Activated T-cell treated with anti-CD3 and anti-CD28 coated beads for 1 hour (primary cell): ENCODE results near the gene SERHL2.
"Not testable (repeated sequence)": the region's sequence is repeated elsewhere in the genome, so short reads cannot be mapped to it uniquely, and the experiment has no call there.

Source experiments
- DNase-seq: peaks from one replicate; pipeline ENCODE4 v3.0.0-alpha.2; 2020; ENCODE audit warnings: low read depth

The SERHL2 gene

DNA sequence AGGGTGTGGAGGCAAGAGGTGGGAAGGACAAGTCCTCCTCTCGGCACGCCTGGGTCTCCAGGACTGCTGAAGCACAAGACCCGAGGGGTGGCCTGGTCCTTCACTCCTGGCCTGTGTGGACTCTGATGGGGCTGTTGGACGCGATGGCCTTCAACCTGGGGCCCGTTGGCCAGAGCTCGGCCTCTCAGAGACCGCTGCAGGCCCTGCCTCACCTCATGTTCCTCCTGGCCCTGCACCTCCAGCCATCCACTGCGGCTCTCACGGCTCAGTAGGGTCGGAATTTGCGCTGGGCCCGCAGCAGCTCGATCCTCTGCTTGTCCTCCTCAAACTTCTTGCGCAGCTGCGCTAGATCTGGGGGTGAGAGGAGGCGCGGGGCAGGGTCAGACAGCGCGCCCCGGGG lies 20.7 kb downstream of the SERHL2 start:
- DNase-seq: not testable (repeated sequence)

DNA sequence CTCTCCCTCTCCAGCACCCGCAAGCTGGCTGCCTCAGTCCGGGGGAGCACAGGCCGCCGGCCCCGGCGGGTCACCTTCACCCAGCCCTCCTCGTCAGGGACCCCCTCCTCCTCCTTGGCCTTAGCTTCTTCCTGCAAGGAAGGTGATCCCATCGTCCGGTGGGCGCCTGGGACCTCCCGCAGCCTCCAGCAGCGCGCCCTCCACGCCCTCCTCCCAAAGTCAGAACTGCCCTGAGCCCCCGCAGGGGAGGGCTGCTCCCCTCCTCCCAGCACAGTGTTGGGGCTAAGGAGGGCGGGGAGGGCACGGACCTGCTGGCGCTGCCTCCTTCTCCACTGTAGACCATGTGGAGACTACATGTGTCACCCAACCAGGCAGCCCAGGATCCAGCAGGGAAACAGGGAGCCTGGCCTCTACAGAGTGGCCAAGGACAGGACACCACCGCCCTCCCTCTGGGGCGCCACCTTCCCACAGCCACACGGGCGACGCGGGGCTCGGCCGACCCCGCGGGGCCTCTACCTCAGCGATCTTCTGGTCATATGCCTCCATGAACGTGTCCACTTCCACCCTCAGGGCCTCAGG lies 22.3 kb downstream of the SERHL2 start:
- DNase-seq: not testable (repeated sequence)

DNA sequence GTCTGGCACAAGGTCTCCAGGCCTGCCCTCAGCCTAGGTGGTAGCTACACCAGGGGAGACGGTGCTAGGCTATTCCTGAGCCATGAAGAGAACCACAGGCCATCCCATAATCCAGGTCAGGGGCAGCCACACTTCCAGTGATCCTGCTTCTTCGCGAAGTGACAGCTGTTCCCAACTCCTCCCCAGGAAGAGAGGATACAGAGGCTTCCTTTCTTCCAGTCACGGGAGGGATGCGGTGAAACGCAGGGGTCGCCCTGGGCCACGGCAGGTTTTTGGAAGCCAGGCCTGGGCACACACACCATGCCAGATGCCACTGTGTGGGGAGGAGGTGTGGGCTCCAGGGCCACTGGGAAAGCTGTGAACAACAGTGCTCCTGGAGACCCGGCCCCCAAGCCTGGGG lies 23.4 kb downstream of the SERHL2 start:
- DNase-seq: not testable (repeated sequence)

DNA sequence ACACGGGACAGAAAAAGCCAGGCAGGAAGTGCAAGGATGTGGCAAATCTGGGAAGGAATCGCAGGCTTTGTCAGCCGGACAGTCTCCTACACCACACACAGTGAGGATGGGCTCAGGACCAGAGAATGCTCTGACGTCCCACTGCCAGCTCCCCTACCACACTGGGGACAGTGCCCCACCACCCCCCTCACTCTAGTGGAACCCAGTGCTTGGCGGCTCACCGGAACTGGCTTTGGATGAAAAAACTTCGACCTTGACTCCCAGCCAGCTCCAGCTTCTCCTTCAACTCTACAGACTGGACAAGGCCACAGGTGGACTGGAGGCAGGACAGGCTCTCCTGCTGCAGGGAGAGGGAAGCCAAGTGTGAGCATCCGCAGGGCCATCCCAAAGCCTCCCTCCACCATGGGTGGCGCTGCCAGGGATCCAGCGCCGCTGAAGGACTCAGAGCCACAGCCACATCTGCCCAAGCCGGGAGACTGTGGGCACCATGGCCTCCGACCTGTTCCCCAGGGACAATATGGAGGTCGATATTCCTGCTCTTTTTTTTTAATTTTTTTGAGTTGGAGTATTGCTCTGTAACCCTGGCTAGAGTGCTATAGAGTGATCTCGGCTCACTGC lies 24.0 kb downstream of the SERHL2 start:
- no peak for DNase-seq

DNA sequence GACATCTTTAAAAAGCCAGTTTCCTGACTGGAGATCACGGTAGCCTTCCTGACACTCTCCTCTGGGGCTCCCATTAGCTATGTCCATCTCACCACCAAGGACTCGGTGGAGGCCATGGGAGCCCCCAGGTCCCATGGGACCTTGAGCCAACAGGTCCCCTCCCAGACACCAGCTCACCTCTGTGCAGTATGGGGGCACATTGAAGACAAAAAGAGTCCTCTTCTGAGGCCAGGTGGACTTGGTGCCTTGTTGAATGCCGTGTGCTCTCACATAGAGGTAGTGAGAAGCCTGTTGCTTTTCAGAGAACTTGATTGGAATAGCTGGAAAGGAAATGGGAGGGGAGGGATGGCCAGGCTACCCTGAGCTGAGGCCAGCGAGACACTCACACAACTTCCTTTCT lies 26.3 kb downstream of the SERHL2 start:
- DNase-seq: not testable (repeated sequence)

DNA sequence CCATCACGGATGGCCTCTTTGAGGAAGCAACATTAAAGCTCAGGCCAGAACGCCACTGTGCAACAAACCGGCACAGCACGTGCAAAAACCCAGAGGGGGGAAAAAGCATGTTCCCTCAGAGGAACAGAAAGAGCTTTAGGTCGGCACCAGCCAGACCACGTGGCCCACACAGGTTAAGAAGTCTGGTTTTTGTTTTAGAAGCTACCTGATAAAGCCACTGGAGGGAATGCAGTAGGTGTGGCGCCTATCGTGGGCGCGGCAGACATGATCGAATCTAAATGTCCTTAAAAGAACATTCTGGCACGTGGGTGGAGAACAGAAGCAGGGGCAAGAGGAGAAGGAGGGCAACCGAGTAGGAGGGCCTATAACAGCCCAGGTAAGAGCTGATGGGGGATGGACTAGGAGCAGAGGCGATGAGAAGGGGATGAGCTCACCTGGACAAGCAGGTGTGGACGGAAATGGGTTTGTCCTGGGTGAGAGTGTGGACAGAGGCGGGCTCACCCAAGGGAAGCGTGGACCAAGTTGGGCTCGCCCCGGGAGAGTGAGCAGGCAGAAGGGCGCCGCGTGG lies 27.5 kb downstream of the SERHL2 start:
- DNase-seq: not testable (repeated sequence)

DNA sequence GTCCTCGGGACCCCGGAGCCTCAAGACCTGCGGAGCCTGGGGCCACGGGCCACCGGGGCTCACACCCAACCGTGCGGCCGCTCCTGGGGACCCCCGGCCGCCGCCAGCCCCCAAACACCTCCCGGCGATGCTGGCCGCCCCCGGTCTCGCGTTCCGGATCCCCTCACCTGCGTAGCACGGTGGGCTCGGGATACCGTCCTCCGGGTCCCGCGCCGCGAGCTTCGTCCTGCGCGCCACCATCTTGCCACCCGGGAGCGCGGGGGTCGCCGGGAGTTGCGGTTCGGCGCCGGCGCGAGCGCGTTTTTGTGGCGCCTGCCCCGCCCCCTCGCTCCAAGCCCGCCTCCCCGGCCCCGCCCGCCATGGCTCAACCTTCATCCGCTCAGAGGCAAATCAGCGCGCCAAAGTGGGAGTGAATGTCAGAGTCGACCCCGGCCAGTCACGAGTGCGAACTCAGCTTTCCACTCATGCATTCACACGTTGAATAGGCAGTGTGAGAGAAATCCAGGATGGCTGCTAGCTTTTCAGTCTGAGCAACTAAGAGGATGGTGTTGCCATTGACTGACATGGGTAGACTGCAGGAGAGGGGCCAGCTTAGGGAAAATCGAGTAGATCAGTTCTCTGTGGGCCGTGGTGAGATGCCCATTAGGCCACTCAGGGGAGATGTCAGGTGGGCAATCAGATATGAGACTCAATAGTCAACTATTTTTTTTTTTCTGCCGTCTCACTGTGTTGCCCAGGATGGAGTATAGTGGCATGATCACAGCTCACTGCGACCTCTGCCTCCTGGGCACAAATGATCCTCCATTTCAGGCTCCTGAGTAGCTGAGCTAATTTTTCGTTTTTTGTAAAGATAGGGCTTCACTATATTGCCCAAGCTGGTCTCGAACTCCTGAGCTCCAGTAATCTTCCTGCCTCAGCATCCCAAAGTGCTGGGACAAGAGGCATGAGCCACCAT lies 28.3 kb downstream of the SERHL2 start:
- DNase-seq: peak; percentile 75

DNA sequence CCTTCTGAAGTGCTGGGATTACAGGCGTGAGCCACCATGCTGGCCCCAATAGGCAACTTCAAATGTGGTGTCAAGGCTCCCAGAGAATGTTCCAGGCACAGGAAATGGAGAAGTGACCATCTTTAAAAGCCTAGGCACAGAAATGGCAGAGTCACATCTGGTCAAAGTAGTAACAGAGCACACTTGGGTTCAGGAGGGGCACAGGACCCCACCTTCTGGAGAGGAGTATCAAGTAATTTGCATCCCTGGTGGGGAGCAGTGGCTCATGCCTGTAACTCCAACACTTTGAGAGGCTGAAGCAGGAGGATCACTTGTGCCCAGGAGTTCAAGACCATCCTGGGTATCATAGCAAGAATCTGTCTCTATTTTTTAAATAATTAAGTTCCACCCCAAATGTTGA lies 29.2 kb downstream of the SERHL2 start:
- DNase-seq: no peak

DNA sequence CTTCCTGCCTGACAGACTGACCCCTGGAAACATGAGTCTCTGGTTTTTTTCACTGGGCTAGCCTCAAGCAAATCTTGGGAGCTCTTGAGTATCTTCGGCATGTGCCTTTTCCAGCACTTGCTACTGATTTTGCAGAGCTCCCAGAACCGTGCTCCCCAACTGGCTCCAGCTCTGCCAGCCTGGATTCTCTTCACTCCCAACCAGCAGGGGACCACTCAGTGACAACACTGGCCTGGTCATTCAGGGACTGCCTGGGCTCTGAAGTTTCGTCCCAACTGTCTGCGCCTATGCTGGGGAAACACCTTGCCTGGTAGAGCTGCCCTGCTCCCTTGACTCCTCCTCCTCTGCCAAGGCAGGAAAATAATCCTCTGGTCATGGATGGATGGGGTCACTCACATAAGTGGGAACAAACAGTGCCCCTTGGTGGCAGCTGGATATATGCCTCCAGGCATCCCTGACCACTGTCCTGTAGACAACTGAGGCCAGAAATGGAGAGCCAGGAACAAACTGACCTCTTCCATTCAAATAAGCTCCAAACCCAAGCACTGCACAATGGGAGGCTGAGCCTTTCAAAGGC lies 30.7 kb downstream of the SERHL2 start:
- no peak for DNase-seq

DNA sequence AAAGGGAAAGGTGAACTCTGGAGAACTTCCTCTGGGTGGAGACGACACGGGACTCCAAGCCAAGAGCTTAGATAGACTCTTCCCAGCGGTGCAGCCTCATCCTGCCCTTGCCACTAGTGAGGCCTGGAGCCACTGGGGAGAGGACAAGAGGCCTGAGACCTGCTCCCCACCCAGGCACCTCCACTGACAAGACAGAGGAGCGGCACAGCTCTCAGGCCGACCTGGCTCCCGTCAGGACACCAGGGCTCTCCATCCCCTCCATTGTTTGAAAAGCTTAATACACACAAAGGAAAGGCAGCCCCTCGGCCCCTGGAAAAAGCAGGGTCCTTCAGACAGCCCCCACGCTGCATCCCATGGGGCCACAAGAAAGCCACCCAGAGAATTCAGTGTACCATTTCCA lies 31.3 kb downstream of the SERHL2 start:
- no peak for DNase-seq

DNA sequence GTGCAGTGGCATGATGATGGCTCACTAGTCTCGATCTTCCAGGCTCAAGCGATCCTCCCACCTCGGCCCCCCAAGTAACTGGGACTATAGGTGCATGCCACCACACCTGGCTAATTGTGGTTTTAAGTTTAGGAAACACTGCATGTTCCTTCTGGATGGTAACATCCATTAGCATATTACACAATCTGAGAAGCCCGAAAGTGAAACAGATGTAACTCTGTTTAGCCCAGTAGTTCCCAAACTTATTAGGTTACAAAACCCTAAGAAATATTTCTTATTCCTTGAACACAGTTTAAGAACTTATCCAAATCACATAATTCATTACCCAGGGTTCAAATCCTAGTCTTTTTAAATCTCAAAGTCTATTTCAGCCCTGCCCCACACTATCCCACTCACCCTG lies 32.6 kb downstream of the SERHL2 start:
- DNase-seq: no peak

DNA sequence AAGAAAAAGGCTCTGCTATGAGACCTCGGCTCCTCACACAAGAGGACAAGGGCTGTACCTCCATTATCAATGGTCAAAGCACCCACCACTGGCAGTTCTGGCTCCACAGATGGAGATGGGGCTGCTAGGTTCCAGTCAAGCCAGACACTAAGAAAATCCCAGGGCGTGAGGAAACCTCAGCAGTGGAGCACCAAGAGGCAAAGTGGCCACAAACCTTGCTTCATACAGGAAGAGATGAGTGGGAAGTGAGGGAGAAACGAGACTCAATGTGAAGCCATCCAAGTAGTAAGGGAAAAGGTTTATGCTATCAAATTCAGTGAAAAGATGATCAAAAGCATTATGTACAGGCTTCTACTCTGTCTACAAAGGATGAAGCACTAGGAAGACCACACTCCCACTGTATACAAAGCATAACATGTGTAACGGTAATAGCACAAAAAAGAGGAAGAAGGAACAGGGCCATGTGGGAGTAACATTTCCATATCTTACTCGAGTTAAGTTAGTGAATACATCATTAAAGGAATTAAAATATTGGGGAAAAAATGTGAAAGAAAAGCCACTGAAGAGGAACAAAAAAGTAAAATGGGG lies 33.9 kb downstream of the SERHL2 start:
- DNase-seq: no peak

DNA sequence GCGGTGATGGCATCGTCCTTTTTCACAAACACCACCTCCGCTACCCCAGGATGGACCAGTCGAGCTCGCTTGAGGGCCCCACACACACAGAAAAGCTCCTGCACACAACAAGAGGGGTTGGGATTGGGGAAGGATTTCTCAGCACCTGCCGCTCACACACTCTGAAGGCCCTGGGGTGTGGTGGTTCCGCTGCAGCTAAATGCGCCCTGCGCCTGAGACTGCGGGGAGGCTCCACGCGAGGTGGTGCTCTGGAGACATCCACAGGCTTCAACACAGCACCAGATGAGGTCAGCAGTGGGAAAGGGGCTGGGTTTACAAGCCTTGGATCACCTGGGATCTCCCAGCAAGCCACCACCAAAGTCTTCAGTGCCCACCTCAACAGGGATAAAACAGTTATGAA lies 38.2 kb downstream of the SERHL2 start:
- no peak for DNase-seq

DNA sequence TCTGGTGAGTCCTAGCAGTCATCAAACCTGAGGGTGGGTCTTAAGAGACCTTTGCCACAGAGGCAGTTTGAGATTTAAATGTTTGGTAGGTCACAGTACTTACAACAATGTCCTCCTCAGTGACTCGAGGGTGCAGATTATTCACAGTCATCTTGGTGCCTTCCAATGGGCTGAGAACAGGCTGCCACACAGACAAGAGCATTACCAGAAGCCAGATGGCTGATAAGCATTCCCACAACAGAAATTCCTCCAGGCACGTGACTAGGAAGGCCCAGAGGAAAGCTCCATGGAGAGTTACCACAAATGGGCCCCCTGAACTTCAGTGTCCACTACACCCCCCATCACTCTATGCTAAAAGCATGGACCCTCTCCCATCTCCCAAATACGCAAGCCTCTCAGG lies 41.7 kb downstream of the SERHL2 start:
- DNase-seq: no peak

DNA sequence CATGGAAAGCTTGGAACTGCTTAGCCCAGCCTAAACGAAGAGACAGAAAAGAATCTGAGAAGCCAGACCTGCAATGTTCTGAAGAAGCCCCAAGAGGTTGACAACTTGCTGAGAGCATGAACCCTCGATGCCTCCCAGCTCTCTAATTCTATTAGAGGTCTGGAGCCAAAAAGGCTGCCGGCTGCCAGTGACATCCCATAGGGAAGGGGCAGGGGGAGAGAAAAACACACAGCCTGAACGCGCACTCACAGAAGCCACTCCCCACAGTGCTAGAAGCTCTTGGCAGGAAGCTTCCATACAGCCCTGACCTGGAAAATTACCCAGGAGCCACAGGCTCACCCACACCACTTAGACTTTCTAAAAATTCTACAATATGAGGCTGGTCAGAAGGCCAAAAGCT lies 42.6 kb downstream of the SERHL2 start:
- no peak for DNase-seq

DNA sequence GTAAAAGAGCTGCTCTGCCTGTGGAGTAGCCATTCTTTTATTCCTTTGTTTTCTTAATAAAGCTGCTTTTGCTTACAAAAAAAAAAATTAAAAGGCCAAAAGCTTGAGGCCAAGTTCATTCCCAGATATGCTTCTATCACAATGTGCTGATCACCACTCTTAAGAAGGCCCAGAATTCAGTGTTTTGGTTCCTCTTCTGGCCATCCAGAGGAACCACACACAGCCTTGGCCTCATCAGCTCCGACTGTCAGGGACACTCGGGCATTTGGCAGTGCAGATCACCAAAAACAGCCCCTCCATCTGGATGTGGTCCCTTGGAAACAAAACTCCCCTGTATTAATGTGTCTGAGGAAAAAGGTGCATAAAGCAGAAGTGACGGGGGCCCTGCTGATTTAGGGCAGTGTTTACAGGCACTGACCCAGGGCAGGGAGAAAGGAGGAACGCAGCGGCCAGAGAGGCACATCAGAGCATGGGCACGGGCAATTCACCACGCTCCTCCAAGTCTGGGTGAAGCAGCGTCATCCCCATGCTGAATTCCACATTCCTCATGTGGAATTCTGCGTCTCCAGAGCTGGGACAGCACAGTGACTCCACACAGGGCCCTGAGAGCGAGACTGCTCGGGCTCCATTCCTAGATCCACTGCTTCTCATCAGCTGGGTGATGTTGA lies 43.2 kb downstream of the SERHL2 start:
- DNase-seq: no peak

DNA sequence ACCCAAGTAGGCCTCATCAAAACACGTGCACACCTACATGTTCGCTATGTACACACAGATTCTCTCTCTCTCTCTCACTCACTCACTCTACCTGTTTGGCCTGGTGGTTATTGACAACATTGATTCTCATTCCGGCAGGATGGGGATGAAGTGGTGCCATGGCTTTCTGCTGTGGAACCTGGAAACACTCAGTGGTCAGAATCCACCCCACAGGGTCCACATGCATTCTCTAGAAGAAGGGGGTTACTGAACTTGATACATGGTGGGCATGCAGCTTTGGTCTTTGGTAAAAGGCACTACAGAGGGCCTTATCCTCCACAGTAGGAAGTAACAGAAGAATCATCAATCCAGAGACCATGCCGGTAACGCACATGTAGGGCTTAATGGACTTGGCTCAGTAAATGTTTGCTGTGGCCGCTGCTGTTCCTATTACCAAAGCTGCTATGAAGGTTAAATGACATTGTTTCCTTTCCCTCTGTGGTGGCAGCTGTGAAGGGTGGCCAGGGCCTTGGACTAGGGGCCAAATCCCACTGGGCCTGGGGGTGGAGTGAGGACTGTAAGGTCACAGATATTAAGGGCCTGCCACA lies 48.2 kb downstream of the SERHL2 start:
- no peak for DNase-seq

DNA sequence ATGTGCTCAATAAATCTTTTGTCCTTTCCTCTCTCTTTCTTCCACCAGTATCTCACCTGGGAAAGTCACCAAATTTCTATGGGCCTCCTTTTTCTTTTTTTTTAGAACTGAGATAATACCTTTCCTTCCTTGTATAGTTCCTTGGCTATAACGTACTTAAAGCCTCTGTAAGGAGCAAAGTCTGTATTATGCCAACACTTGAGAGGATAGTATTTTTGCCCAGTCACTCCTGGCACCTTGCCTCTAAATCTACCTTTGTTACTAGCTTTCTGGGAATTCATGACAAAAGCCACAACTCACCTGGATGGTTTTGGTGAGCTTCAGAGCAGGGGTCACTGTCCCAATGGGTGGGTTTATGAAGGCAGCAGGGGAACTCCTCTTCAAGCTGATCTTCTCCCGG lies 48.7 kb downstream of the SERHL2 start:
- no peak for DNase-seq

DNA sequence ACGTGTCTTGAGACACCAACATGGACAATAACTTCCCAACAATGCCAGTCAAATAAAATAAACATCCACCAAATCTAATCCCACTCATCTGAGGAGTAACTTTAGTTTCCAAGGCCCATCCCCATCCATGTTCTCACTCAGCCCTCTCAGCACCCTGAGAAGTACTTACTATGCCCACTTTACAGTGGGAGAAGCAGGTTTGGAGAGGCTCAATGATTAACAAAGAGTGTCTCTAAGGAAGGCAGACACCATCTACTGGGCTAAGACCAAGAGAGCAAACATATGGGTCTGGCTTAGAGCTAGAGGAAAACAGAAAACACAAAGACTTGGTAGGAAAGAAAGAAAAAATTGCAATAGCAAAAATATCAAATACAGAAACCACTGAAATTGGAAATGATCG lies 49.7 kb downstream of the SERHL2 start:
- DNase-seq: no peak

DNA sequence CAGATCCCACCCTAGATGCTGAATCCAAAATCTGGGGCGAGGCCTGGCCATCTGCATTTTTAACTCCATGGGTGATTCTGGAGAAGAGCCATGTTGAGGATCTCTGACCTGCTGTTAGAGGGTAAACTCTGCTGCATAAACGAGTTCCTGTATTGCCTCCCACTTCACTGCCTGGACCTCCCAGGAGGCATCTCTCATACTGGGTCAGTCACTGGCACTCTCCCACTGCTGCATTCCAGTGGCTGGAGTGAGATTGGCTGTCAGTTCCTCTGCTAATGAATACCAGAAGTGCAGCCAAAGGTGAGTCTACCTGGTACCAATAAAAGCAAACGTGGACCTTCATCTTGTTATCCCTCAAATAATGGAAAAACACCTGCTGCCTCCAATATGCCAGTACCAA lies 50.6 kb downstream of the SERHL2 start:
- DNase-seq: no peak

DNA sequence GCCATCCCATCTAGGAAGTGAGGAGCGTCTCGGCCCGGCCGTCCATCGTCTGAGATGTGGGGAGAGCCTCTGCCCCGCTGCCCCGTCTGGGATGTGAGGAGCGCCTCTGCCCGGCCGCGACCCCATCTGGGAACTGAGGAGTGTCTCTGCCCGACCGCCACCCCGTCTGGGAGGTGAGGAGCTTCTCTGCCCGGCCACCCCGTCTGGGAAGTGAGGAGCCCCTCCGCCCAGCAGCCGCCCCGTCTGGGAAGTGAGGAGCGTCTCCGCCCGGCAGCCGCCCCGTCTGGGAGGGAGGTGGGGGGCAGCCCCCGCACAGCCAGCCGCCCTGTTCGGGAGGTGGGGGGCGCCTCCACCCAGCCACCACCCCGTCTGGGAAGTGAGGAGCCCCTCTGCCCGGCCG lies 53.9 kb downstream of the SERHL2 start:
- not testable (repeated sequence) for DNase-seq
